GM12865 (cell line): Measurements from ENCODE around the gene DNAH1.

Experiments used
- DNase-seq: peaks from one replicate; pipeline ENCODE4 v3.0.0; 2010; ENCODE audit warnings: low read depth
- H3K4me3 ChIP-seq: 2 replicates; pipeline ENCODE4 v1.5.1; 2011; ENCODE audit warnings: mild to moderate bottlenecking, low read depth, low read length, control low read depth
- TF ChIP-seq, protein P1 (sequence below): IDR thresholded peaks from 2 replicates; pipeline ENCODE4 v1.5.1; 2011; ENCODE audit warnings: low read length, control low read depth, low read depth, inconsistent platforms; ENCODE audit not compliant: insufficient read depth; ENCODE audit errors: missing control alignments

The DNAH1 gene

GRCh38 chr3:52343946-52344600 is 28.0 kb downstream of the DNAH1 start:
- TF ChIP-seq, protein P1, sequence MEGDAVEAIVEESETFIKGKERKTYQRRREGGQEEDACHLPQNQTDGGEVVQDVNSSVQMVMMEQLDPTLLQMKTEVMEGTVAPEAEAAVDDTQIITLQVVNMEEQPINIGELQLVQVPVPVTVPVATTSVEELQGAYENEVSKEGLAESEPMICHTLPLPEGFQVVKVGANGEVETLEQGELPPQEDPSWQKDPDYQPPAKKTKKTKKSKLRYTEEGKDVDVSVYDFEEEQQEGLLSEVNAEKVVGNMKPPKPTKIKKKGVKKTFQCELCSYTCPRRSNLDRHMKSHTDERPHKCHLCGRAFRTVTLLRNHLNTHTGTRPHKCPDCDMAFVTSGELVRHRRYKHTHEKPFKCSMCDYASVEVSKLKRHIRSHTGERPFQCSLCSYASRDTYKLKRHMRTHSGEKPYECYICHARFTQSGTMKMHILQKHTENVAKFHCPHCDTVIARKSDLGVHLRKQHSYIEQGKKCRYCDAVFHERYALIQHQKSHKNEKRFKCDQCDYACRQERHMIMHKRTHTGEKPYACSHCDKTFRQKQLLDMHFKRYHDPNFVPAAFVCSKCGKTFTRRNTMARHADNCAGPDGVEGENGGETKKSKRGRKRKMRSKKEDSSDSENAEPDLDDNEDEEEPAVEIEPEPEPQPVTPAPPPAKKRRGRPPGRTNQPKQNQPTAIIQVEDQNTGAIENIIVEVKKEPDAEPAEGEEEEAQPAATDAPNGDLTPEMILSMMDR = no peak
- no peak overlapping the region for H3K4me3 ChIP-seq
- no peak for DNase-seq

GRCh38 chr3:52345521-52346109 is 29.5 kb downstream of the DNAH1 start:
- no peak for DNase-seq
- H3K4me3 ChIP-seq = no peak overlapping the region
- TF ChIP-seq, protein P1 = no peak

DNA sequence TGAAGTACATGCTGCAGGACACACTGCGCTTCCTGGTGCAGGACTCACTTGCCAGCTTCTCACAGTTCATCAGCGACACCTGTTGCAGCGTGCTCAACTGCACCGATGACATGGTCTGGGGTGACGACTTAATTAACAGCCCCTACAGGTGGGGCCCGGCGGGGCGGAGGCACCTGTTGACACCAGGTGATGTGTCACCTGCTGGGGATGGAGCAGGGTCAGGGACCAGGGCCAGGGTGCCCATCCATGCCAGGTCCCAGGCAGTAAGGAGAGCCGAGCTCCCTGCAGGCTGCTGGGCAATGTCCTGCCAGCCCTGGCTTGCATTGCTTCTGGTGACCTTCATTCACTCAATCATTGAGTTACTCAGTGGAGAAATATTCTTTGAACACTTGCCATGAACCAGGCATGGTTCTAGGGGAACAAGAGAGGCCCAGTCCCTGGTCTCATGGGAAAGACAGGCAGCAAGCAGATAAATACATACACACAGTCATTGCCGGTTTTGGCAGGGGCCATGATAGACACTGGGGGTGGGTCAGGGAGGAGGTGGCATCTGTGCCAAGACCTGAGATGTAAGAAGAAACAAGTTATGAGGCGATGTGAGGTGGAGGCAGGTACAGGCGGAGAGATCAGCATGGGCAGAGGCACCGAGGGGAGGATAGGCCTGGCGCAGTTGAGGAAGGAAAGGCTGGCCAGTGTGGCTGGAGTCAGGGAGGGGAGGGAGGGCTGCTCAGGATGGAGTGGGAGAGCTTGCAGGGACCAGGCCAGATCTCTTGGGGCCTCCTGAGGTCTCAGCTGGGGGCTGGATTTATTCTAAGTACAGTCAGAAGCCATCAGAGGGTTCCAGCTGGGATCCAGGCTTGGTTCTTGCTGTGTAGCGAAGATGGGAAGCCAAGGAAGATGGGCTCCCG is 30.8 kb downstream of the DNAH1 start:
- H3K4me3 ChIP-seq = no peak overlapping the region
- DNase-seq = no peak
- TF ChIP-seq, protein P1 = no peak

GRCh38 chr3:52347716-52348635 is 31.9 kb downstream of the DNAH1 start:
- DNase-seq = no peak
- H3K4me3 ChIP-seq = no peak overlapping the region
- TF ChIP-seq, protein P1 = no peak

GRCh38 chr3:52349131-52349530 is 33.0 kb downstream of the DNAH1 start:
- no peak for DNase-seq
- H3K4me3 ChIP-seq = no peak overlapping the region
- TF ChIP-seq, protein P1 = no peak
